Naive thymus-derived CD8-positive, alpha-beta T cell (primary cell): Measurements from ENCODE around the gene MEAK7. TPM values are rescaled to one million over a fixed set of nuclear protein-coding genes. Genes with fewer than 3 reads are reported as not detected.
"Not testable (repeated sequence)": the region's sequence is repeated elsewhere in the genome, so short reads cannot be mapped to it uniquely, and the experiment has no call there.

Source experiments
- ATAC-seq, 2 donors: fragments of 150-1000 bp; cut with Tn5 transposase in 1 of 2; sonication (Bioruptor Pico), chemical (Tn5 transposase) in 1 of 2; 1 replicate in 1 of 2; 2 replicates in 1 of 2; pipeline ENCODE4 v1.10.0; 2021; ENCODE audit warnings: mild to moderate bottlenecking in 2 of 2, moderate library complexity in 2 of 2
- POLR2A ChIA-PET: fragments of 350-600 bp; sonication (Branson Sonifier 250); formaldehyde crosslinking; loops from one replicate; lab custom pipeline; 2021; ENCODE audit warnings: antibody characterized with exemption; lab: Charles Lee
- DNase-seq, 10 donors: peaks; one replicate each; pipeline versions ENCODE4 v3.0.0 to v3.0.0-alpha.2; 2020 to 2022
- H3K27ac Mint-ChIP-seq, 10 donors: one replicate each; pipeline ENCODE4 v1.8.0; 2020 to 2022; ENCODE audit warnings: mild to moderate bottlenecking in 10 of 10, mixed read lengths in 10 of 10, moderate library complexity in 4 of 10, inconsistent platforms in 1 of 10
- H3K27me3 Mint-ChIP-seq, 5 donors: one replicate each; pipeline ENCODE4 v1.8.0; 2021 to 2022; ENCODE audit warnings: mixed read lengths in 5 of 5
- H3K36me3 Mint-ChIP-seq, 3 donors: one replicate each; pipeline ENCODE4 v1.8.0; 2020 to 2022; ENCODE audit warnings: mixed read lengths in 3 of 3, mild to moderate bottlenecking in 2 of 3, inconsistent platforms in 1 of 3
- H3K4me1 Mint-ChIP-seq, 4 donors: one replicate each; pipeline ENCODE4 v1.8.0; 2021 to 2022; ENCODE audit warnings: mixed read lengths in 4 of 4
- H3K4me3 Mint-ChIP-seq, 10 donors: one replicate each; pipeline ENCODE4 v1.8.0; 2020 to 2022; ENCODE audit warnings: mild to moderate bottlenecking in 10 of 10, mixed read lengths in 10 of 10, moderate library complexity in 6 of 10, inconsistent platforms in 1 of 10
- H3K9me3 Mint-ChIP-seq, 9 donors: one replicate each; pipeline ENCODE4 v1.8.0; 2020 to 2022; ENCODE audit warnings: mixed read lengths in 9 of 9, mild to moderate bottlenecking in 3 of 9, inconsistent platforms in 1 of 9, moderate library complexity in 1 of 9
- polyA plus RNA-seq, 3 donors: library from polyadenylated mRNA; unstranded; fragments of 300-500 nt; fragmentation: Illumina TruSeq; gene quantifications; one replicate each; pipeline ENCODE4 v1.2.3, GENCODE V29; 2021
- total RNA-seq, 8 experiments: library from RNA in 2 of 8; stranded (reverse) in 2 of 8; gene quantifications; one replicate each; pipeline ENCODE4 v1.2.3 and lab custom pipeline; 2021 to 2026

MEAK7 gene
- total and polyA plus RNA-seq, 5 experiments from 2014 or later: 3.7 to 8.9 (median 6.7) TPM

- H3K27ac Mint-ChIP-seq: peak overlapping the region in 1 of 10 donors; percentile 78
- H3K9me3 Mint-ChIP-seq: peaks cover 0 to 9% (median 6%) of the 10 kb centered on the region in 9 donors
- peaks cover 4 to 14% (median 6%) of the 10 kb centered on the region in 3 donors for H3K36me3 Mint-ChIP-seq
- ATAC-seq (no peak), DNase-seq (peak in 1 of 10 donors; percentile 18)
- H3K4me3 Mint-ChIP-seq: no peak overlapping the region
- peaks cover 8 to 37% (median 10%) of the 10 kb centered on the region in 4 donors for H3K4me1 Mint-ChIP-seq
- H3K27me3 Mint-ChIP-seq: no peaks in the 10 kb centered on the region
- POLR2A ChIA-PET: no interaction called here
Measured at GRCh38 chr16:84531671-84532111, 27.2 kb upstream of the MEAK7 start.

GRCh38 chr16:84530590-84530989 lies 26.1 kb upstream of the MEAK7 start:
- ATAC-seq: no peak
- POLR2A ChIA-PET: interaction anchor here (0.6 to 1.5 kb wide), 2 partner anchors 11 to 21 kb away, joined by 3 to 6 read pairs; no protein-coding TSS in a partner anchor
- H3K4me1 Mint-ChIP-seq: peaks cover 8 to 32% (median 9%) of the 10 kb centered on the region in 4 donors
- H3K9me3 Mint-ChIP-seq: peaks cover 0 to 9% (median 6%) of the 10 kb centered on the region in 9 donors
- H3K27me3 Mint-ChIP-seq: no peaks in the 10 kb centered on the region
- no peak overlapping the region for H3K27ac Mint-ChIP-seq
- H3K4me3 Mint-ChIP-seq: no peak overlapping the region
- no peak for DNase-seq
- peaks cover 4 to 14% (median 6%) of the 10 kb centered on the region in 3 donors for H3K36me3 Mint-ChIP-seq

GRCh38 chr16:84529607-84530006 lies 25.1 kb upstream of the MEAK7 start:
- H3K27ac Mint-ChIP-seq: no peak overlapping the region
- H3K4me3 Mint-ChIP-seq: no peak overlapping the region
- peaks cover 0 to 9% (median 6%) of the 10 kb centered on the region in 9 donors for H3K9me3 Mint-ChIP-seq
- POLR2A ChIA-PET: interaction anchor here (0.7 to 1.7 kb wide), 3 partner anchors 10 to 20 kb away, joined by 3 to 6 read pairs (median 5); no protein-coding TSS in a partner anchor
- H3K4me1 Mint-ChIP-seq: peaks cover 8 to 33% (median 9%) of the 10 kb centered on the region in 4 donors
- ATAC-seq: no peak
- H3K27me3 Mint-ChIP-seq: no peaks in the 10 kb centered on the region
- no peak for DNase-seq
- H3K36me3 Mint-ChIP-seq: peaks cover 4 to 14% (median 6%) of the 10 kb centered on the region in 3 donors

- POLR2A ChIA-PET: interaction anchor here (1.7 kb wide), 1 partner anchor 21 kb away, joined by 5 read pairs; no protein-coding TSS in a partner anchor
- no peaks in the 10 kb centered on the region for H3K27me3 Mint-ChIP-seq
- H3K9me3 Mint-ChIP-seq: peaks cover 0 to 9% (median 6%) of the 10 kb centered on the region in 9 donors
- H3K36me3 Mint-ChIP-seq: peaks cover 4 to 14% (median 6%) of the 10 kb centered on the region in 3 donors
- ATAC-seq (no peak), DNase-seq (no peak)
- H3K27ac Mint-ChIP-seq: peak overlapping the region in 1 of 10 donors; percentile 2
- no peak overlapping the region for H3K4me3 Mint-ChIP-seq
- H3K4me1 Mint-ChIP-seq: peaks cover 8 to 40% (median 13%) of the 10 kb centered on the region in 4 donors
Measured at GRCh38 chr16:84528322-84528721, 23.9 kb upstream of the MEAK7 start.

GRCh38 chr16:84527532-84528269 lies 23.2 kb upstream of the MEAK7 start:
- ATAC-seq (no peak), DNase-seq (no peak)
- Mint-ChIP-seq H3K36me3 (peaks cover 4 to 14% (median 6%) of the 10 kb centered on the region in 3 donors), H3K4me1 (peaks cover 4 to 39% (median 13%) of the 10 kb centered on the region in 4 donors), H3K27ac (peak overlapping the region in 4 of 10 donors; percentile 2 to 50 (median 43)), H3K9me3 (peaks cover 0 to 9% (median 6%) of the 10 kb centered on the region in 9 donors), H3K27me3 (no peaks in the 10 kb centered on the region), H3K4me3 (no peak overlapping the region)
- POLR2A ChIA-PET: no interaction called here

GRCh38 chr16:84526794-84527531 lies 22.5 kb upstream of the MEAK7 start:
- POLR2A ChIA-PET: no interaction called here
- no peak for DNase-seq
- H3K4me3 Mint-ChIP-seq: no peak overlapping the region

GRCh38 chr16:84524941-84525581 lies 20.6 kb upstream of the MEAK7 start:
- Mint-ChIP-seq H3K4me1 (peaks cover 7 to 32% (median 15%) of the 10 kb centered on the region in 4 donors), H3K27ac (peak overlapping the region in 1 of 10 donors; percentile 43), H3K4me3 (peak overlapping the region in 1 of 10 donors; percentile 36)
- DNase-seq: peak in 1 of 10 donors; percentile 30
- POLR2A ChIA-PET: interaction anchor here (1.5 kb wide), 1 partner anchor 24 kb away, joined by 10 read pairs; no protein-coding TSS in a partner anchor
- ATAC-seq, H3K27me3 Mint-ChIP-seq, H3K9me3 Mint-ChIP-seq, H3K36me3 Mint-ChIP-seq: not testable (repeated sequence)

More at GRCh38 chr16:84526794-84527531, 22.5 kb upstream of the MEAK7 start:
- Mint-ChIP-seq H3K36me3 (peaks cover 4 to 12% (median 6%) of the 10 kb centered on the region in 3 donors), H3K27me3 (no peaks in the 10 kb centered on the region), H3K9me3 (peaks cover 0 to 9% (median 6%) of the 10 kb centered on the region in 9 donors), H3K4me1 (peaks cover 4 to 32% (median 11%) of the 10 kb centered on the region in 4 donors), H3K27ac (peak overlapping the region in 1 of 10 donors; percentile 50)
- no peak for ATAC-seq

- H3K27ac Mint-ChIP-seq: peak overlapping the region in 6 of 10 donors; percentile 37 to 76 (median 62)
- no peaks in the 10 kb centered on the region for H3K27me3 Mint-ChIP-seq
- H3K4me3 Mint-ChIP-seq: peak overlapping the region in 3 of 10 donors; percentile 30 to 65 (median 39)
- ATAC-seq (peak; percentile 42 to 76), DNase-seq (peak in 1 of 10 donors; percentile 50)
- peaks cover 0 to 5% (median 1%) of the 10 kb centered on the region in 3 donors for H3K36me3 Mint-ChIP-seq
- H3K9me3 Mint-ChIP-seq: peaks cover 0 to 6% (median 2%) of the 10 kb centered on the region in 9 donors
- POLR2A ChIA-PET: interaction anchor here (0.7 to 1.5 kb wide), 3 partner anchors 11 to 83 kb away, joined by 3 to 10 read pairs (median 5); no protein-coding TSS in a partner anchor
- peaks cover 11 to 38% (median 19%) of the 10 kb centered on the region in 4 donors for H3K4me1 Mint-ChIP-seq
Measured at GRCh38 chr16:84524346-84524920, 20.0 kb upstream of the MEAK7 start.

GRCh38 chr16:84521497-84521770 lies 17.0 kb upstream of the MEAK7 start:
- peaks cover 13 to 57% (median 41%) of the 10 kb centered on the region in 4 donors for H3K4me1 Mint-ChIP-seq
- ATAC-seq (no peak), DNase-seq (peak in 1 of 10 donors; percentile 44)
- no peaks in the 10 kb centered on the region for H3K36me3 Mint-ChIP-seq
- POLR2A ChIA-PET: no interaction called here
- no peak overlapping the region for H3K4me3 Mint-ChIP-seq
- H3K27ac Mint-ChIP-seq: peak overlapping the region in 2 of 10 donors; percentile 31 to 80
- no peaks in the 10 kb centered on the region for H3K27me3 Mint-ChIP-seq
- no peaks in the 10 kb centered on the region for H3K9me3 Mint-ChIP-seq

- no peaks in the 10 kb centered on the region for H3K36me3 Mint-ChIP-seq
- H3K4me1 Mint-ChIP-seq: peaks cover 16 to 62% (median 44%) of the 10 kb centered on the region in 4 donors
Measured at GRCh38 chr16:84520725-84521496, 16.5 kb upstream of the MEAK7 start.

GRCh38 chr16:84519855-84520254 lies 15.4 kb upstream of the MEAK7 start:
- Mint-ChIP-seq H3K27ac (peak overlapping the region in 9 of 10 donors; percentile 30 to 91 (median 87)), H3K27me3 (no peaks in the 10 kb centered on the region), H3K9me3 (no peaks in the 10 kb centered on the region), H3K4me3 (peak overlapping the region in 7 of 10 donors; percentile 18 to 71 (median 46)), H3K4me1 (peaks cover 20 to 61% (median 53%) of the 10 kb centered on the region in 4 donors), H3K36me3 (no peaks in the 10 kb centered on the region)
- DNase-seq (peak in 1 of 10 donors; percentile 57), ATAC-seq (no peak)
- POLR2A ChIA-PET: interaction anchor here (0.9 to 11.4 kb wide), 9 partner anchors 9 to 129 kb away, joined by 3 to 107 read pairs (median 6); partner anchors contain the start of gene COTL1

More at GRCh38 chr16:84520725-84521496, 16.5 kb upstream of the MEAK7 start:
- peak overlapping the region in 2 of 10 donors; percentile 45 to 46 for H3K4me3 Mint-ChIP-seq
- POLR2A ChIA-PET: interaction anchor here (1.3 to 11.4 kb wide), 2 partner anchors 10 to 79 kb away, joined by 6 to 107 read pairs; no protein-coding TSS in a partner anchor
- no peaks in the 10 kb centered on the region for H3K9me3 Mint-ChIP-seq
- no peaks in the 10 kb centered on the region for H3K27me3 Mint-ChIP-seq
- H3K27ac Mint-ChIP-seq: peak overlapping the region in 8 of 10 donors; percentile 28 to 91 (median 68)
- ATAC-seq (no peak), DNase-seq (peak in 1 of 10 donors; percentile 35)
